Measurements from ENCODE around the gene KRT2. TPM values are rescaled to one million over a fixed set of nuclear protein-coding genes. Genes with fewer than 3 reads are reported as not detected.

KRT2 gene
- total and polyA plus RNA-seq, 9 of the 15 experiments (the other 6 are each of a cell fraction or from before 2014, with no cell fraction given) = 0.03 to 0.69 (median 0.07) TPM; not detected in 2

DNA sequence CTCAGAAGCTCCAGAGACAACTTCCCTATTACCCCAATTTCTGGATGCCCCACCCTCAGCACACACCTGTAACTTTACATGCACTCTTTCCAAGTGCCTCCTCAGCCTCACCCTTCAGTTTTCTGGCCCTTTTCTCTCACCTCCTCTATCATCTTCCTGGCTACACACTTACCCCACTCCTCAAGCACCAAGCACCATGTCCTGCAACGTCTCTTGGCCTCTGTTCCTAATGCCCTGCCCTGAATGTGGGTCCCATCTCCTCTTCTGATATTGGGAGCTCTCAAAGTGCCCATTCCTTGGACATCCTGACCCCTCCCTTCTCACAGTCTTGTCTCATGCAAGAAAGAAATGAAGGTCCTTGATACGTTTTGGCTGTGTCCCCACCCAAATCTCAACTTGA lies 51.9 kb downstream of the KRT2 start (continued):
- TF ChIP-seq, protein P1, sequence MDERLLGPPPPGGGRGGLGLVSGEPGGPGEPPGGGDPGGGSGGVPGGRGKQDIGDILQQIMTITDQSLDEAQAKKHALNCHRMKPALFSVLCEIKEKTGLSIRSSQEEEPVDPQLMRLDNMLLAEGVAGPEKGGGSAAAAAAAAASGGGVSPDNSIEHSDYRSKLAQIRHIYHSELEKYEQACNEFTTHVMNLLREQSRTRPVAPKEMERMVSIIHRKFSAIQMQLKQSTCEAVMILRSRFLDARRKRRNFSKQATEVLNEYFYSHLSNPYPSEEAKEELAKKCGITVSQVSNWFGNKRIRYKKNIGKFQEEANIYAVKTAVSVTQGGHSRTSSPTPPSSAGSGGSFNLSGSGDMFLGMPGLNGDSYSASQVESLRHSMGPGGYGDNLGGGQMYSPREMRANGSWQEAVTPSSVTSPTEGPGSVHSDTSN (CRISPR knock-in tag; IDR thresholded peaks at IDR 0.05; ENCODE audit: low read depth) = no peak
- TF ChIP-seq, protein P1 (tag; conservative IDR thresholded peaks at IDR 0.05; ENCODE audit: low read depth) = no peak

DNA sequence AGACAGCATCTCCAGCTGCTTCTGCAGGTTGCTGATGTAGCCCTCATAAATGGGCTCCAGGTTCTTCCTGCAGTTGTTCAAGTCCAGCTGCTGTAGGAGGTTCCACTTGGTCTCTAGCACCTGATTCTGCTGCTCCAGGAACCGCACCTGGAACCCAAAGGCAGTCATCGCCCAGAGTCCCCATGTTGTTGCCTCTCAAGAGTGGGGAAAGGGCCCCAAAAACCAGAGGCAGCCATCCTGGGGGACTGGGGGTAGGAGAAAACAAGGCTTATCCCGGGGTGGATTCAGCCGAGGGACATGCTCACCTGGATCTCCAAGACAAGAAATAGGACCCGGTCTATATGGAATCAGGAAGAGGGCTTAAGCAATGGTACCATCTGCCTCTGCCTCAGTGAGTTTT lies 53.0 kb downstream of the KRT2 start:
- BruUV-seq (replicated peaks) = no TSS peak
- CTCF ChIA-PET (ENCODE audit: low intra/inter-chr PET ratio) = no interaction called here
- Histone ChIP-seq H3K27me3 (ENCODE audit: control insufficient read depth in 2 of 2, insufficient read depth in 2 of 2, low read length in 2 of 2) (peaks cover 0 to 29% of the 10 kb centered on the region in 2 experiments; a peak in 3 of 5 replicates), H3K4me3 (no peak overlapping the region), H3K9ac (ENCODE audit: insufficient read depth in 1 of 2, low read depth in 2 of 2, low read length in 2 of 2) (no peak overlapping the region), H2AFZ (ENCODE audit: low read depth, low read length) (no peak overlapping the region), H3K9me1 (ENCODE audit: control insufficient read depth, insufficient read depth, low read length) (no peaks in the 10 kb centered on the region), H3K4me1 (replicated peaks in 1 of 2; ENCODE audit: control insufficient read depth in 2 of 2, insufficient read depth in 2 of 2, low read length in 2 of 2) (peaks cover 0 to 10% of the 10 kb centered on the region in 2 experiments; a peak in 1 of 5 replicates), H3K36me3 (ENCODE audit: control insufficient read depth, insufficient read depth, low read length) (no peaks in the 10 kb centered on the region), H3K79me2 (ENCODE audit: control insufficient read depth, insufficient read depth, low read length) (no peaks in the 10 kb centered on the region), H3K4me2 (ENCODE audit: insufficient read depth, low read length) (no peak overlapping the region), H3K9me3 (replicated peaks; ENCODE audit: control insufficient read depth, insufficient read depth, low read depth, low read length) (no peaks in the 10 kb centered on the region), H4K20me1 (replicated peaks; ENCODE audit: control insufficient read depth, insufficient read depth, low read length) (no peaks in the 10 kb centered on the region), H3K27ac (ENCODE audit: extremely low read depth, low read depth, low read length) (no peak overlapping the region)
- intact Hi-C loops (cut with micrococcal nuclease) = no loop called here
- POLR2A ChIA-PET = interaction anchor here (1.3 to 1.4 kb wide), 2 partner anchors 11 to 18 kb away, joined by 3 to 6 read pairs; no protein-coding TSS in a partner anchor
- TF ChIP-seq ZNF224 (CRISPR knock-in tag; IDR thresholded peaks at IDR 0.05) (no peak), NBN (IDR thresholded peaks at IDR 0.05; ENCODE audit: low read depth) (no peak), CHCHD3 (CRISPR knock-in tag; IDR thresholded peaks at IDR 0.05) (no peak), RCOR1 (IDR thresholded peaks at IDR 0.05; ENCODE audit: borderline replicate concordance in 1 of 2, low read depth in 2 of 2, low read length in 2 of 2) (no peak), GABPB2 (CRISPR knock-in tag; conservative IDR thresholded peaks at IDR 0.05) (no peak), TCF7L2 (IDR thresholded peaks at IDR 0.05; ENCODE audit: low read depth, low read length) (no peak), NFIX (CRISPR knock-in tag; IDR thresholded peaks at IDR 0.05; ENCODE audit: low read depth) (no peak), CCNT2 (IDR thresholded peaks at IDR 0.05; ENCODE audit: borderline replicate concordance, extremely low read depth, insufficient read length, low read depth, low read length) (no peak), ZNF146 (CRISPR knock-in tag; IDR thresholded peaks at IDR 0.05; ENCODE audit: unreplicated experiment) (no peak), SPI1 (IDR thresholded peaks at IDR 0.05; ENCODE audit: borderline replicate concordance, low read depth, low read length) (no peak), CBFB (CRISPR knock-in tag; IDR thresholded peaks at IDR 0.05) (no peak)
- in situ Hi-C loops (cut with MboI) = no loop called here
- ATAC-seq (no peak), DNase-seq (ENCODE audit: extremely low read depth in 1 of 4, low spot score in 3 of 4) (no peak), FAIRE-seq (no peak)
- WGBS (ENCODE audit: insufficient coverage, low coverage, missing lambda C conversion rate) = 3% methylated on average over 5 of the region's 5 CpGs

All from K562 (cell line).